ENCODE measurements around the gene AKT3. TPM values are rescaled to one million over a fixed set of nuclear protein-coding genes. Genes with fewer than 3 reads are reported as not detected.

The AKT3 gene
- total RNA-seq, 2 donors from 2014 or later, result 46.0 to 85.8 TPM

DNA sequence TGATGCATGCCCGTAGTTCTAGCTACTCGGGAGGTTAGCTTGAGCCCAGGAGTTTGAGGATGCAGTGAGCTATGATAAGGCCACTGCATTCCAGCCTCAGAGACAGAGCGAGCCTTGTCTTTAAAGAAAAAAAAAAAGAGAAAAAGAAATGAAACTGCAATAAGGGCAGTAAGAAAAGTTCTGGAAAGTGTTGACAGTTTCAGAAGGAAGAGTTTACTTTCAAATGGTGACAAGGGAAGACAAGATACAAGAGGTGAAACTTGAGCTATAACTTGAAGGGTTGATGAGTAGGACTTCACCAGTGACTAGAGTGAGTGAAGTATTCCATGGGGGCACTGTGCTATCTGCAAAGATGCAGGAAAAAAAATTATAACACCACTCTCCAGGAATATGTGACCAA, 125.0 kb downstream of the AKT3 start:
- ATAC-seq (ENCODE audit: insufficient number of reproducible peaks, low FRiP score, low read depth), result no peak
- H3K4me3 ChIP-seq, result no peak overlapping the region
- no peak for DNase-seq (ENCODE audit: low spot score)
- H3K4me1 ChIP-seq (ENCODE audit: control insufficient read depth in 1 of 2, low read depth in 2 of 2), result peaks cover 28 to 60% of the 10 kb centered on the region in 2 donors
- no peaks in the 10 kb centered on the region for H3K9me3 ChIP-seq
- no peaks in the 10 kb centered on the region for H3K36me3 ChIP-seq
- TF ChIP-seq, protein P1, sequence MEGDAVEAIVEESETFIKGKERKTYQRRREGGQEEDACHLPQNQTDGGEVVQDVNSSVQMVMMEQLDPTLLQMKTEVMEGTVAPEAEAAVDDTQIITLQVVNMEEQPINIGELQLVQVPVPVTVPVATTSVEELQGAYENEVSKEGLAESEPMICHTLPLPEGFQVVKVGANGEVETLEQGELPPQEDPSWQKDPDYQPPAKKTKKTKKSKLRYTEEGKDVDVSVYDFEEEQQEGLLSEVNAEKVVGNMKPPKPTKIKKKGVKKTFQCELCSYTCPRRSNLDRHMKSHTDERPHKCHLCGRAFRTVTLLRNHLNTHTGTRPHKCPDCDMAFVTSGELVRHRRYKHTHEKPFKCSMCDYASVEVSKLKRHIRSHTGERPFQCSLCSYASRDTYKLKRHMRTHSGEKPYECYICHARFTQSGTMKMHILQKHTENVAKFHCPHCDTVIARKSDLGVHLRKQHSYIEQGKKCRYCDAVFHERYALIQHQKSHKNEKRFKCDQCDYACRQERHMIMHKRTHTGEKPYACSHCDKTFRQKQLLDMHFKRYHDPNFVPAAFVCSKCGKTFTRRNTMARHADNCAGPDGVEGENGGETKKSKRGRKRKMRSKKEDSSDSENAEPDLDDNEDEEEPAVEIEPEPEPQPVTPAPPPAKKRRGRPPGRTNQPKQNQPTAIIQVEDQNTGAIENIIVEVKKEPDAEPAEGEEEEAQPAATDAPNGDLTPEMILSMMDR (IDR thresholded peaks at IDR 0.05), result no peak
- no peak overlapping the region for H3K27ac ChIP-seq
- H3K27me3 ChIP-seq (replicated peaks; ENCODE audit: insufficient read depth), result no peaks in the 10 kb centered on the region

DNA sequence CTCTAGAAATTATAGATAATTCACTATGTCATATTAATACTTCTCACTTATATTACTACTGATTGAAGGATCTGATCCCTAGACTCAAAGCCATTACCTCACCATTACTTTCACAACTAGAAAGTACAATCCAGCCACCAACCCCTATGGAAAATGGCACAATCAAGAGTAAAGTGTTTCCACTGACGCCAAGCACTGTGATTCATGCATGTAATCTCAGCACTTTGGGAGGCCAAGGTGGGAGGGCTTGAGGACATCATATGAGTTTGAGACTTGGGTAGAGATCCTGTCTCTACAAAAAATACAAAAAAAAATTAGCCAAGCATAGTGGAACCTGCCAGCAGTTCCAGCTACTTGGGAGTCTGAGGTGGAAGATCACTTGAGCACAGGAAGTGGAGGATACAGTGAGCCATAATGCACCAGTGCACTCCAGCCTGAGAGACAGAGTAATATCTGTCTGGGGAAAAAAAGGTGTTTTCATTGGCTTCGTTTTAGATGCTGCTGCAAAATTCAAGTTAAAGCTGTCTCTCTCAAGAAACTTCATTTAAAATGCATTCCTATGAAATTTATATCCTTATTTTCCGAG, 126.5 kb downstream of the AKT3 start:
- no peaks in the 10 kb centered on the region for H3K9me3 ChIP-seq
- H3K4me3 ChIP-seq, result no peak overlapping the region
- H3K4me1 ChIP-seq (ENCODE audit: control insufficient read depth in 1 of 2, low read depth in 2 of 2), result peaks cover 35 to 64% of the 10 kb centered on the region in 2 donors
- no peaks in the 10 kb centered on the region for H3K27me3 ChIP-seq (replicated peaks; ENCODE audit: insufficient read depth)
- ATAC-seq (ENCODE audit: insufficient number of reproducible peaks, low FRiP score, low read depth) (no peak), DNase-seq (ENCODE audit: low spot score) (no peak)
- no peak overlapping the region for H3K27ac ChIP-seq
- TF ChIP-seq, protein P1 (IDR thresholded peaks at IDR 0.05), result no peak
- no peaks in the 10 kb centered on the region for H3K36me3 ChIP-seq

DNA sequence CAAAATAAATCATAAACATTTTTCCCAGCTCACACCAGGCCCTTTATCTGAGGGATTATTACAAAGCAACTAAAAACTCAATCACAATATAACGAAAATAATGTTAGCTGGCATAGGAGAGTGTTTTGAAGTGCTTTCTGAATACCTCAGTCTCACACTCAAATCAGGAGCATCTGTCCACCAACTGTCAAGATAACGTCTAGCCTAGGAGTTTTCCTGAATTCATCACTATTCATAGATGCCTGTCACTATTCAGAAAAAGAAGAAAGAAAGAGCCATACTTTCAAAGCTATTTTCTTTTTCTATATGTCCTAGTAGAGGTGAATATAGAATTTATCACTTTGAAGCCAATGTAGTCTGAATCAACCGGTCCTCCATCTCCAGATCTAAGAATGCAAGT, 127.0 kb downstream of the AKT3 start:
- TF ChIP-seq, protein P1 (IDR thresholded peaks at IDR 0.05), result no peak

DNA sequence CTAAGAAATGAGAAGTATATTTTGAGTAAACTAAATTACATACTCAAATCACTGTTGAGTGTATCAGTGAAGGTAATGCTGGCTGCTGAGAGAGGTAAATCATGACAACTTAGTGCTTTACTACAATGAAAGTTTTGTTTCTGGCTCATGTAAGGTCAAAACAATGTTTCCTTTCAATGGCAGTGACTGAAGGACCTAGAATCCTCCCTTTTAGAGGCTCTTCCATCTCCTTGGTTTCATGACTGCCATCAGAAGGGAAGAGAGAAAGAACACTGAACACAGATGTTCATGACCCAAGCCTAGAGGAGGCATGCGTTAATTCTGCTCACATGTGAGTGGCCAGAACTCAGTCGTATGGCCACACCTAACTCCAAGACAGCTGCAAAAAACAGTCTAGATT, 130.6 kb downstream of the AKT3 start:
- no peaks in the 10 kb centered on the region for H3K36me3 ChIP-seq
- no peak for ATAC-seq (ENCODE audit: insufficient number of reproducible peaks, low FRiP score, low read depth)
- no peaks in the 10 kb centered on the region for H3K9me3 ChIP-seq
- no peaks in the 10 kb centered on the region for H3K27me3 ChIP-seq (replicated peaks; ENCODE audit: insufficient read depth)
- no peak overlapping the region for H3K27ac ChIP-seq
- H3K4me1 ChIP-seq (ENCODE audit: control insufficient read depth in 1 of 2, low read depth in 2 of 2), result peaks cover 29 to 49% of the 10 kb centered on the region in 2 donors
- H3K4me3 ChIP-seq, result no peak overlapping the region
- TF ChIP-seq, protein P1 (IDR thresholded peaks at IDR 0.05), result no peak
- DNase-seq (ENCODE audit: low spot score), result no peak

More for the DNA sequence above, 127.0 kb downstream of the AKT3 start:
- H3K27me3 ChIP-seq (replicated peaks; ENCODE audit: insufficient read depth), result no peaks in the 10 kb centered on the region
- peaks cover 35 to 67% of the 10 kb centered on the region in 2 donors for H3K4me1 ChIP-seq (ENCODE audit: control insufficient read depth in 1 of 2, low read depth in 2 of 2)
- no peak for DNase-seq (ENCODE audit: low spot score)
- no peaks in the 10 kb centered on the region for H3K9me3 ChIP-seq
- no peaks in the 10 kb centered on the region for H3K36me3 ChIP-seq
- no peak overlapping the region for H3K27ac ChIP-seq
- ATAC-seq (ENCODE audit: insufficient number of reproducible peaks, low FRiP score, low read depth), result no peak
- no peak overlapping the region for H3K4me3 ChIP-seq

DNA sequence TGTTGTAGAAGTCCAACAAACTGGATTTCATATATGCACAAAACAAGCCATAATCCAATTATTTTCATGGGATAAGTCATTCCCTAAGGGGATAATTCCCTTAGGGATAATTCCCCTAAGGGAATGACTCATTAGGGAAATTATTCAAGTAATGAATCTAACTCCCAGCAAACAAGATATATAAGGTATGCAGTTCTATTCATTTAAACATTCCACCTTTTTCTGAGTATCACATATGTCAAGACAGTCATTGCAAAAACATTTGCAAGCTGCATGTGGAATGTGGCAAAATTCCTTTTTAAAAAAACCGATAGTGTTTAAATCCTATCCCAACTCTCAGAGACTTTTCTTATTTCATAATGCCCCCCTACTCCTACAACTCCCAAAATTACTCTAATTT, 131.2 kb downstream of the AKT3 start:
- no peaks in the 10 kb centered on the region for H3K36me3 ChIP-seq
- H3K27ac ChIP-seq, result no peak overlapping the region
- H3K9me3 ChIP-seq, result no peaks in the 10 kb centered on the region
- no peaks in the 10 kb centered on the region for H3K27me3 ChIP-seq (replicated peaks; ENCODE audit: insufficient read depth)
- ATAC-seq (ENCODE audit: insufficient number of reproducible peaks, low FRiP score, low read depth) (no peak), DNase-seq (ENCODE audit: low spot score) (no peak)
- TF ChIP-seq, protein P1 (IDR thresholded peaks at IDR 0.05), result no peak
- H3K4me1 ChIP-seq (ENCODE audit: control insufficient read depth in 1 of 2, low read depth in 2 of 2), result peaks cover 28 to 52% of the 10 kb centered on the region in 2 donors
- H3K4me3 ChIP-seq, result no peak overlapping the region

Data from thoracic aorta (tissue), 2 donors.